ENCODE measurements around the gene ACD.
"Not testable (repeated sequence)": the region's sequence is repeated elsewhere in the genome, so short reads cannot be mapped to it uniquely, and the experiment has no call there.

Gene ACD

DNA sequence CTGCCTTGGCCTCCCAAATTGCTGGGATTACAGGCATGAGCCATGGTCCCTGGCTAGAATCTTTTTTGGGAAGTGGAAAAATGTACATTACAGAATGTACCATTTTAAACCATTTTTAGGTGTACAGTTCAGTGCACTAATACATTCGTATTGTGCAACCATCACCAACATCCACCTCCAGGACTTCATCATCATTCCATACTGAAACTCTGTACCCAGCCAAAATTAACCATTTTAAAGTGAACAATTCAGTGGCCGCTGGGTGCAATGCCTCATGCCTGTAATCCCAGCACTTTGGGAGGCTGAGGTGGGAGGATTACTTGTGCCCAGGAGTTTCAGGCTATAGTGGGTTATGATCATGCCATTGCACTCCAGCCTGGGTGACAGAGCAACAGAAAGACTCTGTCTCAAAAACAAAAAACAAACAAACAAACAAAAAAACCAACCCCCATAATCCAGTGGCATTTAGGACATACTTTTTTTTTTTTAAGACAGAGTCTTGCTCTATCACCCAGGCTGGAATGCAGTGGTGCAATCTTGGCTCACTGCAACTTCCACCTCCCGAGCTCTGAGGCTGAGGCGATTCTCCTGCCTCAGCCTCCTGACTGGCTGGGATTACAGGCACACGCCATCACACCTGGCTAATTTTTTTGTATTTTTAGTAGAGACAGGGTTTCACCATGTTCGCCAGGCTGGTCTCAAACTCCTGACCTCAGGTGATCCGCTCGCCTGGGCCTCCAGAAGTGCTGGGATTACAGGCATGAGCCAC, 33.6 kb upstream of the ACD start:
- H3K36me3 ChIP-seq (replicated peaks in 1 of 2; ENCODE audit: control insufficient read depth in 2 of 2, insufficient read depth in 2 of 2, low read length in 2 of 2): peaks cover 5 to 21% of the 10 kb centered on the region in 2 donors
- not testable (repeated sequence) for H3K27ac ChIP-seq (replicated peaks; ENCODE audit: low read length); H2AK5ac ChIP-seq (ENCODE audit: low read depth, low read length); H3K9me3 ChIP-seq (replicated peaks in 1 of 2; ENCODE audit: control insufficient read depth in 2 of 2, insufficient read depth in 1 of 2, low read depth in 1 of 2, low read length in 2 of 2); H2BK120ac ChIP-seq (ENCODE audit: low read depth, low read length); H4K8ac ChIP-seq (ENCODE audit: low read depth, low read length); H2BK5ac ChIP-seq (ENCODE audit: low read length); H3K9ac ChIP-seq (ENCODE audit: low read depth, low read length, poor library complexity); H2BK15ac ChIP-seq (ENCODE audit: low read length); H3K4me3 ChIP-seq (ENCODE audit: low read length in 2 of 2); H2AFZ ChIP-seq (ENCODE audit: low read length); H2BK12ac ChIP-seq (ENCODE audit: low read length); H3K18ac ChIP-seq (ENCODE audit: low read length); H3K14ac ChIP-seq (ENCODE audit: low read length); H3K4me1 ChIP-seq (ENCODE audit: control insufficient read depth in 2 of 2, insufficient read depth in 1 of 2, low read depth in 1 of 2, low read length in 2 of 2); H3K4ac ChIP-seq (ENCODE audit: low read length); H3K27me3 ChIP-seq (ENCODE audit: control insufficient read depth in 3 of 3, insufficient read depth in 3 of 3, low read depth in 1 of 3, low read length in 3 of 3); DNase-seq (ENCODE audit: low spot score); H3K23ac ChIP-seq (ENCODE audit: low read depth, low read length, poor library complexity); H4K91ac ChIP-seq (ENCODE audit: low read depth, low read length, poor library complexity); H3K79me1 ChIP-seq (ENCODE audit: low read depth, low read length); H3K4me2 ChIP-seq (ENCODE audit: insufficient read depth, low read length, poor library complexity, severe bottlenecking)
- WGBS, 2 donors (ENCODE audit: extremely low coverage in 2 of 2, insufficient read length in 2 of 2, insufficient replicate concordance in 1 of 2): no CpG with 5 or more reads among the region's 8 CpGs

DNA sequence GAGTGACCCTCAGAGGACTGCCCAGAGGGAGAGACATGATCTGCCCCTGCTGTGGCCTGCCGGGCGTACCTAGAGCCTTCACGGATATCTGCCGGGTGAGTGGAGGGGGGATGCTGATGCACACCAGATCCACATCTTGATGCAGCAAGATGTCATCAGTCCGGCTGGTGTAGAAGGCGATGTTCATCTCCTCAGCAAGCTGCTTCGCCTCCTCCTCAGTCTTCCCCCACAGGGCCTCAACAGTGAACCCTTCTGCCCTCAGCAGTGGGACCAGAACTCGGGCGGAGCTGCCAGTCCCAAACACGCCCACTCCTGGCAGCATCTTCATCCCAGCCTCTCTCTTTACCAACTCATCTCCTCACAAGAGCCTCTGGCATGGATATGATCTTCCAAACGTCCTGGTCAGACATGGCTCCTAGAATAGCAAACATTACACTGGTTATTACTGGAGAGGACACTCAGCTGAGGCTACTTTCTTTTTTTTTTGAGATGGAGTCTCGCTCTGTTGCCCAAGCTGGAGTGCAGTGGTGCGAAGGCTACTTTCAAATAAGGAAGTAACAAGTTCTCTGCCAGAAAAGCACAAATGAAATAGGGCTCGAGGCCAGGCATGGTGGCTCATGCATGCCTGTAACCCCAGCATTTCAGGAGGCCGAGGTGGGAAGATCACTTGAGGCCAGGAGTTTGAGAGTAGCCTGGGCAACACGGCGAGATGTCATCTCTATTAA, 25.5 kb upstream of the ACD start:
- Histone ChIP-seq H3K36me3 (replicated peaks in 1 of 2; ENCODE audit: control insufficient read depth in 2 of 2, insufficient read depth in 2 of 2, low read length in 2 of 2) (peaks cover 25 to 48% of the 10 kb centered on the region in 2 donors), H2BK5ac (ENCODE audit: low read length) (no peak overlapping the region), H3K4me2 (ENCODE audit: insufficient read depth, low read length, poor library complexity, severe bottlenecking) (no peak overlapping the region), H3K9me3 (replicated peaks in 1 of 2; ENCODE audit: control insufficient read depth in 2 of 2, insufficient read depth in 1 of 2, low read depth in 1 of 2, low read length in 2 of 2) (no peaks in the 10 kb centered on the region), H3K23ac (ENCODE audit: low read depth, low read length, poor library complexity) (no peak overlapping the region), H3K79me1 (ENCODE audit: low read depth, low read length) (no peaks in the 10 kb centered on the region), H4K91ac (ENCODE audit: low read depth, low read length, poor library complexity) (no peak overlapping the region), H2BK15ac (ENCODE audit: low read length) (no peak overlapping the region), H4K8ac (ENCODE audit: low read depth, low read length) (no peak overlapping the region), H2BK120ac (ENCODE audit: low read depth, low read length) (no peak overlapping the region), H3K4me1 (ENCODE audit: control insufficient read depth in 2 of 2, insufficient read depth in 1 of 2, low read depth in 1 of 2, low read length in 2 of 2) (no peaks in the 10 kb centered on the region), H2AK5ac (ENCODE audit: low read depth, low read length) (no peak overlapping the region), H3K18ac (ENCODE audit: low read length) (no peak overlapping the region), H3K14ac (ENCODE audit: low read length) (no peak overlapping the region), H2BK12ac (ENCODE audit: low read length) (no peak overlapping the region), H3K4me3 (ENCODE audit: low read length in 2 of 2) (no peak overlapping the region), H3K27ac (replicated peaks; ENCODE audit: low read length) (no peak overlapping the region), H3K9ac (ENCODE audit: low read depth, low read length, poor library complexity) (no peak overlapping the region), H3K27me3 (ENCODE audit: control insufficient read depth in 3 of 3, insufficient read depth in 3 of 3, low read depth in 1 of 3, low read length in 3 of 3) (peaks cover 0 to 2% (median 0%) of the 10 kb centered on the region in 3 experiments), H2AFZ (ENCODE audit: low read length) (no peak overlapping the region), H3K4ac (ENCODE audit: low read length) (no peak overlapping the region)
- WGBS, 2 donors (ENCODE audit: extremely low coverage in 2 of 2, insufficient read length in 2 of 2, insufficient replicate concordance in 1 of 2): no CpG with 5 or more reads among the region's 17 CpGs
- DNase-seq (ENCODE audit: low spot score): no peak

DNA sequence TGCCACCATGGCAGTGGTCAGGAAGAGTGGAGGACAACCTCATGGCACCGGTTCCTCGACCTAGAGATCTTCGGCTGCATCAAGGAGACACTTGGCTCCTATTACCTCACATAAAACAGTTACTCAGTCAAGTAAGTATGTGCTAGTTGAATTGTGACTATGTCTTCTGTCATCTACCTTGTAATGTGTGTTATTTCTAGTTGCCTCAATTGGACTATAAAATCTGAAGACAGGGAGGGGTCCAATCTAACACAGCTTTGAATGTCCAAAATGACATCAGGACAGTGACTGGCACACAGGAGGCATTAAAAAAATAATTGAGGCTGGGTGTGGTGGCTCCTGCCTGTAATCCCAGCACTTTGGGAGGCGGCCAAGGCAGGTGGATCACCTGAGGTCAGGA, 23.7 kb upstream of the ACD start:
- no peak overlapping the region for H2AFZ ChIP-seq (ENCODE audit: low read length)
- H3K4me1 ChIP-seq (ENCODE audit: control insufficient read depth in 2 of 2, insufficient read depth in 1 of 2, low read depth in 1 of 2, low read length in 2 of 2): no peaks in the 10 kb centered on the region
- H2BK12ac ChIP-seq (ENCODE audit: low read length): no peak overlapping the region
- H3K79me1 ChIP-seq (ENCODE audit: low read depth, low read length): no peaks in the 10 kb centered on the region
- H3K36me3 ChIP-seq (replicated peaks in 1 of 2; ENCODE audit: control insufficient read depth in 2 of 2, insufficient read depth in 2 of 2, low read length in 2 of 2): peaks cover 26 to 52% of the 10 kb centered on the region in 2 donors
- no peak overlapping the region for H4K8ac ChIP-seq (ENCODE audit: low read depth, low read length)
- H2BK120ac ChIP-seq (ENCODE audit: low read depth, low read length): no peak overlapping the region
- H2BK15ac ChIP-seq (ENCODE audit: low read length): no peak overlapping the region
- H3K9me3 ChIP-seq (replicated peaks in 1 of 2; ENCODE audit: control insufficient read depth in 2 of 2, insufficient read depth in 1 of 2, low read depth in 1 of 2, low read length in 2 of 2): no peaks in the 10 kb centered on the region
- no peak overlapping the region for H3K4me2 ChIP-seq (ENCODE audit: insufficient read depth, low read length, poor library complexity, severe bottlenecking)
- no peak overlapping the region for H3K4ac ChIP-seq (ENCODE audit: low read length)
- no peak overlapping the region for H2AK5ac ChIP-seq (ENCODE audit: low read depth, low read length)
- no peak overlapping the region for H3K9ac ChIP-seq (ENCODE audit: low read depth, low read length, poor library complexity)
- H3K23ac ChIP-seq (ENCODE audit: low read depth, low read length, poor library complexity): no peak overlapping the region
- no peak overlapping the region for H2BK5ac ChIP-seq (ENCODE audit: low read length)
- WGBS, 2 donors (ENCODE audit: extremely low coverage in 2 of 2, insufficient read length in 2 of 2, insufficient replicate concordance in 1 of 2): no CpG with 5 or more reads among the region's 4 CpGs
- no peak overlapping the region for H3K4me3 ChIP-seq (ENCODE audit: low read length in 2 of 2)
- no peak overlapping the region for H3K27ac ChIP-seq (replicated peaks; ENCODE audit: low read length)
- no peak overlapping the region for H3K14ac ChIP-seq (ENCODE audit: low read length)
- DNase-seq (ENCODE audit: low spot score): no peak
- H3K27me3 ChIP-seq (ENCODE audit: control insufficient read depth in 3 of 3, insufficient read depth in 3 of 3, low read depth in 1 of 3, low read length in 3 of 3): peaks cover 0 to 2% (median 0%) of the 10 kb centered on the region in 3 experiments
- no peak overlapping the region for H3K18ac ChIP-seq (ENCODE audit: low read length)
- no peak overlapping the region for H4K91ac ChIP-seq (ENCODE audit: low read depth, low read length, poor library complexity)

Data from neuronal stem cell (in vitro differentiated cells).